Mucosa of descending colon (tissue), 3 donors: ENCODE measurements around the gene RNF187. TPM values are rescaled to one million over a fixed set of nuclear protein-coding genes. Genes with fewer than 3 reads are reported as not detected.
A peak's percentile ranks its signal among the peaks of the same experiment; 100 is the strongest.

ENCODE experiments used
- ATAC-seq: fragments of 200-7000 bp; cut with Tn5 transposase; one replicate; pipeline ENCODE4 v1.9.1; 2020; ENCODE audit warnings: mild to moderate bottlenecking, moderate library complexity
- DNase-seq, 3 donors: peaks; one replicate each; pipeline ENCODE4 v3.0.0-alpha.2; 2020
- H3K36me3 ChIP-seq: fragments of 200-600 bp; one replicate; pipeline ENCODE4 v1.8.0; 2021; ENCODE audit warnings: low read depth, mild to moderate bottlenecking
- H3K4me1 ChIP-seq: fragments of 200-600 bp; one replicate; pipeline ENCODE4 v1.8.0; 2021; ENCODE audit warnings: low read depth, mild to moderate bottlenecking
- H3K4me3 ChIP-seq: fragments of 200-600 bp; one replicate; pipeline ENCODE4 v1.8.0; 2021; ENCODE audit warnings: mild to moderate bottlenecking
- H3K9me3 ChIP-seq: fragments of 200-600 bp; one replicate; pipeline ENCODE4 v1.8.0; 2021; ENCODE audit warnings: mild to moderate bottlenecking
- CTCF ChIP-seq: fragments of 200-600 bp; IDR thresholded peaks from one replicate; pipeline ENCODE4 v1.8.0; 2022; ENCODE audit warnings: antibody characterized with exemption, mild to moderate bottlenecking
- intact Hi-C, 2 donors: fragments of 100-400 bp; cut with DNase I in 1 of 2; cut with micrococcal nuclease in 1 of 2; formaldehyde crosslinking; loops; one replicate each; pipeline versions ENCODE4 v1.11.0 to v1.11.1; 2022; cut with DNase I, micrococcal nuclease
- long read RNA-seq, 2 donors: library from polyadenylated mRNA; unstranded; transcript quantifications; one replicate each; pipeline ENCODE4 v2.0.0, GENCODE V29; 2019 to 2021
- total RNA-seq, 3 donors: library from RNA; stranded (reverse); fragmentation: NEBNext Ultra II Directional in 2 of 3; extraction: Animal tissue kit (Norgen Biotek cat#: 25700) in 2 of 3; gene quantifications; one replicate each; pipeline versions ENCODE4 v1.2.1 to v1.2.4, GENCODE V29; 2021 to 2023
- donor health status: DM: no; HTN: no; CAD: no; lungs with moderate emphysema.
- donor health status: DM: no; HTN: no; CAD: no.
- donor health status: DM: no; HTN: yes; CAD: no.

The RNF187 gene
- total RNA-seq, result 10 to 100 TPM; 67.7 to 84.0 (median 68.4) TPM
- long read RNA-seq, donor 1, transcript RNF187-201 (4 exons, 3,017 nt), result major isoform, 218 of 247 reads
- long read RNA-seq, donor 1, partial matches to known transcripts, result 6 of 247 reads
- long read RNA-seq, donor 1, other reads (novel, unspliced or antisense), result 23 of 247 reads
- long read RNA-seq, donor 2, partial matches to known transcripts, result 0 of 2 reads
- long read RNA-seq, donor 2, other reads (novel, unspliced or antisense), result 1 of 2 reads

- Histone ChIP-seq H3K9me3 (no peaks in the 10 kb centered on the region), H3K4me1 (peaks cover 20% of the 10 kb centered on the region), H3K4me3 (peak within 1 kb of the TSS; percentile 90), H3K36me3 (no peaks in the 10 kb centered on the region)
- intact Hi-C loops, result no loop called here
- ATAC-seq (peak; percentile 94), DNase-seq (peak; percentile 93 to 96 (median 95))
- no peak for TF ChIP-seq CTCF
Observed at GRCh38 chr1:228487336-228488124, at the start of gene RNF187. Gene RNF187 (plus strand): TSS chr1:228487382.

- TF ChIP-seq CTCF, result no peak
- DNase-seq (no peak), ATAC-seq (peak; percentile 66)
Observed at GRCh38 chr1:228437424-228437962, 49.7 kb upstream of the RNF187 start.

GRCh38 chr1:228438266-228438665 is 48.9 kb upstream of the RNF187 start:
- H3K4me1 ChIP-seq, result no peaks in the 10 kb centered on the region
- H3K4me3 ChIP-seq, result no peak overlapping the region
- DNase-seq (no peak), ATAC-seq (no peak)
- no peaks in the 10 kb centered on the region for H3K36me3 ChIP-seq
- TF ChIP-seq CTCF, result no peak
- intact Hi-C loops, result no loop called here
- H3K9me3 ChIP-seq, result no peaks in the 10 kb centered on the region

More at GRCh38 chr1:228437424-228437962, 49.7 kb upstream of the RNF187 start:
- H3K4me1 ChIP-seq, result no peaks in the 10 kb centered on the region
- H3K36me3 ChIP-seq, result no peaks in the 10 kb centered on the region
- H3K4me3 ChIP-seq, result no peak overlapping the region
- no peaks in the 10 kb centered on the region for H3K9me3 ChIP-seq
- intact Hi-C loops, result no loop called here

DNA sequence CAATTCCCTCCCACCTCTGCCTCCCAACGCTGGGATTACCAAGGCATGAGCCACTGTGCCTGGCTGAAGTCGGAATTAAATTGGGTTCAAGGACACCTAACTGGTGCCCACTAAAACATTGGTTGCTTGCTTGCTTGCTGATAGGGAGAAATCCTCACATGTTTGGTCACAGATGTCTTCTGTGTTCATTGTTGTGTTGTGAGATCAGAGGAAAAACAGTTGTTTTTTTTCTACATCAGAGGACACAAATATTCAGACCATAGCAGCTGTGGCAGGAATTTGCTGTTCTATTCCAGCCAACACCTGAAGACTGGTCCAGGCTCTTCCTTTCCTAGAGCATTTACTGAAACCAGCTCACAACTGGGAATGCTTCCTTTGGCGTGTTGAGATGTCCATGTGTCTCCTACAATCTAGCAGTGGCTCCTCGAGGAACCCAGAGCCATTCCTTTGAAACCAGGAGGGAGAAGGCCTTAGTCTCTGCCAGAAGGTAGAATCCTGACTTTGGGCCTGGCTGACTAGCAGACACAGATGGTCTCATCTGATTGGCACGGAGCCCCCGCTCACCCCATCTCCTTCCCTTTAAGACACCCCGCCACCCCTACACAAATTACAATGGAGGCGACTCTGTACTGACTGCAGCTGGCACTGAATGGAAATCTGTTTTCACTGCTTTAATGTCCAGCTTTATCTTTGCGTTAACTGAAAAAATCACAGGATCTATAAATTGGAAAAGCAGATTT is 46.3 kb upstream of the RNF187 start:
- no peak for TF ChIP-seq CTCF
- DNase-seq, result no peak
- Histone ChIP-seq H3K4me3 (no peak overlapping the region), H3K9me3 (no peaks in the 10 kb centered on the region), H3K36me3 (no peaks in the 10 kb centered on the region), H3K4me1 (no peaks in the 10 kb centered on the region)
- no peak for ATAC-seq
- intact Hi-C loops, result no loop called here

- intact Hi-C loops, result no loop called here
- DNase-seq (no peak), ATAC-seq (no peak)
- no peak for TF ChIP-seq CTCF
- Histone ChIP-seq H3K4me3 (no peak overlapping the region), H3K9me3 (no peaks in the 10 kb centered on the region), H3K36me3 (no peaks in the 10 kb centered on the region), H3K4me1 (no peaks in the 10 kb centered on the region)
Observed at GRCh38 chr1:228443395-228443794, 43.8 kb upstream of the RNF187 start.
